Cardiac muscle cell (in vitro differentiated cells and primary cell): ENCODE results near the gene ZNF469. TPM values are rescaled to one million over a fixed set of nuclear protein-coding genes. Genes with fewer than 3 reads are reported as not detected.

Experiments
- DNase-seq, 2 donors: peaks; one replicate each; pipeline versions ENCODE4 v3.0.0 to v3.0.0-alpha.2; 2010 to 2017; ENCODE audit warnings: low read depth in 1 of 2, low spot score in 1 of 2
- H3K27ac ChIP-seq: fragments of 200-600 bp; sonication (generic); 2 replicates; pipeline ENCODE4 v1.5.1; 2016
- H3K27me3 ChIP-seq: fragments of 200-600 bp; sonication (generic); 2 replicates; pipeline ENCODE4 v1.6.0; 2016; ENCODE audit warnings: control low read depth
- H3K36me3 ChIP-seq: fragments of 200-600 bp; sonication (generic); 2 replicates; pipeline ENCODE4 v1.5.1; 2016; ENCODE audit warnings: control low read depth
- H3K4me1 ChIP-seq: fragments of 200-600 bp; sonication (generic); 2 replicates; pipeline ENCODE4 v1.8.1; 2017; ENCODE audit warnings: low read depth, mild to moderate bottlenecking, mixed run types
- H3K4me3 ChIP-seq: fragments of 200-600 bp; sonication (generic); 2 replicates; pipeline ENCODE4 v1.5.1; 2016; ENCODE audit warnings: mild to moderate bottlenecking
- H3K9me3 ChIP-seq: fragments of 200-600 bp; sonication (generic); 2 replicates; pipeline ENCODE4 v1.5.1; 2017; ENCODE audit warnings: low read depth, mild to moderate bottlenecking, control low read depth
- CTCF ChIP-seq: IDR thresholded peaks from 2 replicates; pipeline ENCODE4 v1.5.1; 2012; ENCODE audit warnings: low read depth, mild to moderate bottlenecking, low read length
- polyA plus RNA-seq: library from polyadenylated mRNA; unstranded; fragments of >200 nt; fragmentation: Nextera tagmentation; extraction: Ambion mirVana; gene quantifications from 2 replicates; pipeline ENCODE4 v1.2.1, GENCODE V29; 2016
- total RNA-seq: library from RNA; depleted of rRNA; stranded (reverse); fragments of >200 nt; gene quantifications from 2 replicates; pipeline ENCODE4 v1.2.3, GENCODE V29; 2016

ZNF469 gene
- total and polyA plus RNA-seq, 2 experiments from 2014 or later = 0.09 to 0.24 TPM

DNA sequence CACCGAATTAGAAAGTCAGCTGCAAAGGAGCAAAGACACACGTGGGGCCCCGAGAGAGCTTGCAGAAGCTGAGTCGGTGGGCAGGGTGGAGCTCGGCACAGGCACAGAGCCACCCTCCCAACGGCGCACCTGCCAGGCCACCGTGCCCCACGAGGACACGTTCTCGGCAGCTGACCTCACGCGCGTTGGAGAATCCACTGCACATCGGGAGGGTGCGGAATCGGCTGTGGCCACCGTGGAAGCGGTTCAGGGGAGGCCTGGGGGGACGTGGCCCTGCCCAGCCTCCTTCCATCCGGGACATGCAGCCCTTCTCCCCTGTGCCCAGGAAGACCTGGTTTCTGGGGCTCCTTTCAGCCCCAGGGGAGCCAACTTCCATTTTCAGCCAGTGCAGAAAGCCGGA, 49.4 kb downstream of the ZNF469 start:
- no peak overlapping the region for H3K4me3 ChIP-seq
- no peak overlapping the region for H3K27ac ChIP-seq
- TF ChIP-seq CTCF = no peak
- H3K27me3 ChIP-seq = peaks cover 16% of the 10 kb centered on the region
- H3K9me3 ChIP-seq = no peaks in the 10 kb centered on the region
- H3K4me1 ChIP-seq = no peaks in the 10 kb centered on the region
- DNase-seq = no peak
- H3K36me3 ChIP-seq = no peaks in the 10 kb centered on the region

Other genes with a start within 250 kb of the ZNF469 start
- gene ZFPM1, start 70.3 kb downstream of the ZNF469 start, total RNA-seq = 9.4 and 11.9 TPM in 2 replicates
- gene ZFPM1, start 70.3 kb downstream of the ZNF469 start, polyA plus RNA-seq = 7.6 and 8.3 TPM in 2 replicates
- 16.1 and 26.9 TPM in 2 replicates for gene ZC3H18, start 187.4 kb downstream of the ZNF469 start, total RNA-seq
- gene ZC3H18, start 187.4 kb downstream of the ZNF469 start, polyA plus RNA-seq = 26.8 and 31.7 TPM in 2 replicates